Thyroid gland (tissue), 4 donors: ENCODE data around the gene ZC3H8. TPM values are rescaled to one million over a fixed set of nuclear protein-coding genes. Genes with fewer than 3 reads are reported as not detected.
A peak's percentile ranks its signal among the peaks of the same experiment; 100 is the strongest.

Experiments
- DNase-seq, 2 donors: peaks; one replicate each; pipeline ENCODE4 v3.0.0-alpha.2; 2019
- H3K27ac ChIP-seq, 3 donors: fragments of 200-600 bp; sonication (generic); 1 replicate in 2 of 3; 2 replicates in 1 of 3; pipeline ENCODE4 v1.5.1; 2016 to 2019; ENCODE audit warnings: mild to moderate bottlenecking in 1 of 3, moderate library complexity in 1 of 3
- H3K27me3 ChIP-seq: fragments of 200-600 bp; sonication (generic); one replicate; pipeline ENCODE4 v1.5.1; 2019
- H3K36me3 ChIP-seq, 2 donors: fragments of 200-600 bp; sonication (generic); one replicate each; pipeline ENCODE4 v1.5.1; 2016 to 2019
- H3K4me1 ChIP-seq, 2 donors: fragments of 200-600 bp; sonication (generic); one replicate each; pipeline ENCODE4 v1.5.1; 2017 to 2019
- H3K4me3 ChIP-seq, 3 donors: fragments of 200-600 bp; sonication (generic); replicated peaks in 1 of 3; 1 replicate in 2 of 3; 2 replicates in 1 of 3; pipeline ENCODE4 v1.5.1; 2016; ENCODE audit warnings: mild to moderate bottlenecking in 1 of 3
- H3K9me3 ChIP-seq: fragments of 200-600 bp; sonication (generic); one replicate; pipeline ENCODE4 v1.5.1; 2017
- CTCF ChIP-seq, 6 experiments: fragments of 200-600 bp in 3 of 6; fragments of 450-650 bp in 3 of 6; sonication (generic) in 3 of 6; IDR thresholded peaks; one replicate each; pipeline ENCODE4 v1.5.1; 2016 to 2019; ENCODE audit warnings: antibody characterized with exemption in 6 of 6, mild to moderate bottlenecking in 2 of 6, inconsistent platforms in 1 of 6, moderate library complexity in 1 of 6
- POLR2A ChIP-seq, 2 donors: fragments of 450-650 bp; IDR thresholded peaks; one replicate each; pipeline ENCODE4 v1.6.1; 2017; ENCODE audit warnings: antibody characterized with exemption in 2 of 2, mild to moderate bottlenecking in 2 of 2, moderate library complexity in 1 of 2
- WGBS, 2 donors: methylation state at CpG; one replicate each; pipeline ENCODE4 v1.1.5; 2017; 5-methylcytosine and 5-hydroxymethylcytosine counted together
- intact Hi-C: fragments of 100-400 bp; cut with DNase I; formaldehyde crosslinking; loops from one replicate; pipeline ENCODE4 v1.15.1; 2023
- total RNA-seq, 4 donors: library from RNA; depleted of rRNA; stranded (reverse); fragments of >200 nt; gene quantifications; one replicate each; pipeline ENCODE4 v1.2.3, GENCODE V29; 2016

The ZC3H8 gene
- total RNA-seq = 10 to 100 TPM; 26.9 to 68.1 (median 43.1) TPM

- Histone ChIP-seq H3K9me3 (no peaks in the 10 kb centered on the region), H3K4me3 (peak within 1 kb of the TSS; percentile 40 to 67 (median 63)), H3K27me3 (no peaks in the 10 kb centered on the region), H3K4me1 (peaks cover 4 to 9% of the 10 kb centered on the region in 2 donors), H3K36me3 (no peaks in the 10 kb centered on the region), H3K27ac (peak within 1 kb of the TSS; percentile 69 to 73 (median 71))
- intact Hi-C loops = loop anchor here (5.0 kb wide), 1 partner anchor 132 kb away; no protein-coding TSS in a partner anchor
- 0 to 1% methylated on average over 43 to 53 of the region's 68 CpGs for whole genome bisulfite sequencing, 2 donors
- peak; percentile 95 to 97 for DNase-seq
- TF ChIP-seq POLR2A (IDR thresholded peaks at IDR 0.05) = peak in 1 of 2 donors; percentile 93
- no peak for TF ChIP-seq CTCF (IDR thresholded peaks at IDR 0.05)
These were observed at the start of gene ZC3H8 for GRCh38 chr2:112254466-112255240. ZC3H8 (minus strand) TSS chr2:112255042; CDS start chr2:112254981, 61 bp downstream.

- H3K4me1 ChIP-seq = peaks cover 6 to 8% of the 10 kb centered on the region in 2 donors
These were observed 49.6 kb upstream of the ZC3H8 start for GRCh38 chr2:112304298-112304941.

GRCh38 chr2:112301973-112302372 is 47.1 kb upstream of the ZC3H8 start:
- Histone ChIP-seq H3K4me3 (no peak overlapping the region), H3K27ac (no peak overlapping the region), H3K36me3 (no peaks in the 10 kb centered on the region), H3K9me3 (no peaks in the 10 kb centered on the region), H3K27me3 (no peaks in the 10 kb centered on the region), H3K4me1 (peaks cover 6 to 8% of the 10 kb centered on the region in 2 donors)
- DNase-seq = no peak
- intact Hi-C loops = no loop called here
- no peak for TF ChIP-seq CTCF (IDR thresholded peaks at IDR 0.05)
- TF ChIP-seq POLR2A (IDR thresholded peaks at IDR 0.05) = no peak

More at GRCh38 chr2:112304298-112304941, 49.6 kb upstream of the ZC3H8 start:
- TF ChIP-seq CTCF (IDR thresholded peaks at IDR 0.05) = no peak
- TF ChIP-seq POLR2A (IDR thresholded peaks at IDR 0.05) = no peak
- Histone ChIP-seq H3K9me3 (no peaks in the 10 kb centered on the region), H3K4me3 (no peak overlapping the region), H3K27ac (no peak overlapping the region), H3K36me3 (peaks cover 0 to 6% of the 10 kb centered on the region in 2 donors), H3K27me3 (no peaks in the 10 kb centered on the region)
- DNase-seq = no peak
- intact Hi-C loops = no loop called here
- WGBS, 2 donors = 87 to 90% methylated on average over 2 of the region's 2 CpGs

- Histone ChIP-seq H3K36me3 (no peaks in the 10 kb centered on the region), H3K27me3 (no peaks in the 10 kb centered on the region), H3K27ac (no peak overlapping the region), H3K9me3 (no peaks in the 10 kb centered on the region), H3K4me1 (peaks cover 6 to 8% of the 10 kb centered on the region in 2 donors), H3K4me3 (no peak overlapping the region)
- intact Hi-C loops = no loop called here
- TF ChIP-seq POLR2A (IDR thresholded peaks at IDR 0.05) = no peak
- TF ChIP-seq CTCF (IDR thresholded peaks at IDR 0.05) = no peak
- DNase-seq = no peak
These were observed 46.3 kb upstream of the ZC3H8 start for GRCh38 chr2:112301171-112301584.

GRCh38 chr2:112296407-112296806 is 41.6 kb upstream of the ZC3H8 start:
- 95 to 97% methylated on average over 2 of the region's 2 CpGs for WGBS, 2 donors

More at GRCh38 chr2:112296407-112296806, 41.6 kb upstream of the ZC3H8 start:
- H3K9me3 ChIP-seq = no peaks in the 10 kb centered on the region
- no peaks in the 10 kb centered on the region for H3K27me3 ChIP-seq
- H3K4me1 ChIP-seq = peaks cover 4 to 6% of the 10 kb centered on the region in 2 donors
- H3K4me3 ChIP-seq = no peak overlapping the region
- DNase-seq = no peak
- H3K36me3 ChIP-seq = no peaks in the 10 kb centered on the region
- intact Hi-C loops = no loop called here
- TF ChIP-seq POLR2A (IDR thresholded peaks at IDR 0.05) (no peak), CTCF (IDR thresholded peaks at IDR 0.05) (no peak)
- H3K27ac ChIP-seq = no peak overlapping the region
